ENCODE data around the gene LYRM2.

GRCh38 chr6:89685311-89685710, 46.8 kb upstream of the LYRM2 start:
- TF ChIP-seq EZH2phosphoT487 (IDR thresholded peaks at IDR 0.05; ENCODE audit: borderline replicate concordance, low read length): no peak
- no peak for TF ChIP-seq CTCF (conservative IDR thresholded peaks at IDR 0.05; ENCODE audit: low read depth, low read length)
- no peak for TF ChIP-seq EZH2 (IDR thresholded peaks at IDR 0.05; ENCODE audit: low read length, unreplicated experiment)

Data from PC-3 (cell line).